ENCODE measurements around the gene GEN1.

- no peak for TF ChIP-seq POLR2A (IDR thresholded peaks at IDR 0.05)
- TF ChIP-seq CTCF (IDR thresholded peaks at IDR 0.05), result no peak
Observed at GRCh38 chr2:17733599-17733998, 20.3 kb upstream of the GEN1 start.
